Suprapubic skin (tissue), 4 donors: ENCODE measurements around the gene SYNPO. TPM values are rescaled to one million over a fixed set of nuclear protein-coding genes. Genes with fewer than 3 reads are reported as not detected.

Experiments used
- DNase-seq, 2 donors: peaks; one replicate each; pipeline ENCODE4 v3.0.0-alpha.2; 2019; ENCODE audit warnings: low spot score in 2 of 2
- H3K27ac ChIP-seq: fragments of 200-600 bp; sonication (generic); one replicate; pipeline ENCODE4 v1.5.1; 2019
- H3K27me3 ChIP-seq: fragments of 200-600 bp; sonication (generic); one replicate; pipeline ENCODE4 v1.5.1; 2019
- H3K36me3 ChIP-seq: fragments of 200-600 bp; sonication (generic); one replicate; pipeline ENCODE4 v1.5.1; 2019
- H3K4me1 ChIP-seq: fragments of 200-600 bp; sonication (generic); one replicate; pipeline ENCODE4 v1.5.1; 2019
- H3K4me3 ChIP-seq: fragments of 200-600 bp; sonication (generic); one replicate; pipeline ENCODE4 v1.5.1; 2019; ENCODE audit warnings: mild to moderate bottlenecking
- H3K9me3 ChIP-seq: fragments of 200-600 bp; sonication (generic); one replicate; pipeline ENCODE4 v1.5.1; 2019
- EP300 ChIP-seq: sonication (generic); formaldehyde crosslinking; IDR thresholded peaks from one replicate; pipeline ENCODE4 v1.6.1; 2017; ENCODE audit warnings: antibody characterized with exemption
- POLR2A ChIP-seq, 2 donors: fragments of 450-650 bp; IDR thresholded peaks; one replicate each; pipeline ENCODE4 v1.6.1; 2017; ENCODE audit warnings: antibody characterized with exemption in 2 of 2, mild to moderate bottlenecking in 2 of 2, moderate library complexity in 2 of 2
- POLR2AphosphoS5 ChIP-seq, 3 donors: sonication (generic); formaldehyde crosslinking; IDR thresholded peaks; one replicate each; pipeline ENCODE4 v1.6.1; 2017; ENCODE audit warnings: antibody characterized with exemption in 3 of 3
- WGBS: methylation state at CpG from one replicate; pipeline ENCODE4 v1.1.5; 2018; 5-methylcytosine and 5-hydroxymethylcytosine counted together
- total RNA-seq, 4 donors: library from RNA; depleted of rRNA; stranded (reverse); fragments of >200 nt; gene quantifications; one replicate each; pipeline ENCODE4 v1.1.0, GENCODE V29; 2016
- TF ChIP-seq, protein P1 (sequence below), 2 donors: fragments of 200-600 bp in 1 of 2; fragments of 450-650 bp in 1 of 2; sonication (generic) in 1 of 2; IDR thresholded peaks; one replicate each; pipeline ENCODE4 v1.5.1; 2016 to 2019; ENCODE audit warnings: antibody characterized with exemption in 2 of 2, mild to moderate bottlenecking in 1 of 2, moderate library complexity in 1 of 2

Gene SYNPO
- total RNA-seq, 4 donors from 2014 or later: 3.3 to 8.5 (median 5.6) TPM

DNA sequence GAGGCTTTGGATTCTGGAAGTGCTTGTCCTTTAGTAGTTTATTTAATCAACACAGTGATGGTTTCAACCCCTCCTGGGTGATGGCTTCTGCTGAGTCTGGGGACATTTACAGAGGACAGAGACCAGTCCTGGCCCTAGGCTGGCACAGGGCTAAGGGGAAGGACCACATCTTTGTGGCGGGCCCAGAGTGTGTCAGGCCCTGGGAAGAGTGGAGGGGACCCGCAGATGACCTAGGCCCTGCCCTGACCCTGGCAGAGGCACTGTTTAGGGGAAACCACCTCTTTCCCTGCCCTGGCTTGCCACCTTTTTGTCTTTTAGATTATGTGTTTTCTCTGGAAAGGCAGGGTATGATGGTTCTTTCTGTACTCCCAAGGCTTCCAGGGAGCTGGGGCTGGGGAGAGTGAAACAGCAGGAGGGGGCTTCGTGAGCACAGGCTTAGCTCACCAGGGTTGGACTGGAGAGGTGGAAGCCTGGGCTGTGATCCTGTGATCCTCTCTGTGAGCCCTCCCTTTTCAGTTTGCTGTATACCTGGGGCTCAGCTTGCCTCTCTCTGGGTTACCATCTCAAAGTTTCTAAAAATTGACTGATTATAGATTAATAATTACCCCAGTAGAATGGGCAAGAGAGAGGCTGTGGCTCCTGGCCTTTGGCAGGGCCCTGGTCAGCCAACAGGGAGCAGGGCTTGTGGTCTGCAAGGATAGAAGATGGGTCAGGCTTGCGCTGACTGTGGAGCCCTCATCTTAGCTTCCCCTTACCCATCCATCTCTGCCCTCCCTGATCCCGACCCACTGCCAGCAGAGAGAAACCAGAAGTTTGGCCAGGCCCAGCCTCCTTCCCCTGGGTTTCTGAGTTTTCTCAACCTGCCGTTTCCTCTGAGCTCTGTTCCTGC lies 1.7 kb upstream of the SYNPO start:
- peaks cover 85% of the 10 kb centered on the region for H3K4me1 ChIP-seq
- H3K27ac ChIP-seq: peak overlapping the region; percentile 34
- 67% methylated on average over 6 of the region's 6 CpGs for WGBS
- no peak for DNase-seq
- no peak for TF ChIP-seq POLR2AphosphoS5 (IDR thresholded peaks at IDR 0.05)
- TF ChIP-seq, protein P1, sequence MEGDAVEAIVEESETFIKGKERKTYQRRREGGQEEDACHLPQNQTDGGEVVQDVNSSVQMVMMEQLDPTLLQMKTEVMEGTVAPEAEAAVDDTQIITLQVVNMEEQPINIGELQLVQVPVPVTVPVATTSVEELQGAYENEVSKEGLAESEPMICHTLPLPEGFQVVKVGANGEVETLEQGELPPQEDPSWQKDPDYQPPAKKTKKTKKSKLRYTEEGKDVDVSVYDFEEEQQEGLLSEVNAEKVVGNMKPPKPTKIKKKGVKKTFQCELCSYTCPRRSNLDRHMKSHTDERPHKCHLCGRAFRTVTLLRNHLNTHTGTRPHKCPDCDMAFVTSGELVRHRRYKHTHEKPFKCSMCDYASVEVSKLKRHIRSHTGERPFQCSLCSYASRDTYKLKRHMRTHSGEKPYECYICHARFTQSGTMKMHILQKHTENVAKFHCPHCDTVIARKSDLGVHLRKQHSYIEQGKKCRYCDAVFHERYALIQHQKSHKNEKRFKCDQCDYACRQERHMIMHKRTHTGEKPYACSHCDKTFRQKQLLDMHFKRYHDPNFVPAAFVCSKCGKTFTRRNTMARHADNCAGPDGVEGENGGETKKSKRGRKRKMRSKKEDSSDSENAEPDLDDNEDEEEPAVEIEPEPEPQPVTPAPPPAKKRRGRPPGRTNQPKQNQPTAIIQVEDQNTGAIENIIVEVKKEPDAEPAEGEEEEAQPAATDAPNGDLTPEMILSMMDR (IDR thresholded peaks at IDR 0.05): no peak
- TF ChIP-seq EP300: no peak
- no peak for TF ChIP-seq POLR2A (IDR thresholded peaks at IDR 0.05)
- H3K36me3 ChIP-seq: no peaks in the 10 kb centered on the region
- no peaks in the 10 kb centered on the region for H3K9me3 ChIP-seq
- no peaks in the 10 kb centered on the region for H3K27me3 ChIP-seq
- no peak overlapping the region for H3K4me3 ChIP-seq

DNA sequence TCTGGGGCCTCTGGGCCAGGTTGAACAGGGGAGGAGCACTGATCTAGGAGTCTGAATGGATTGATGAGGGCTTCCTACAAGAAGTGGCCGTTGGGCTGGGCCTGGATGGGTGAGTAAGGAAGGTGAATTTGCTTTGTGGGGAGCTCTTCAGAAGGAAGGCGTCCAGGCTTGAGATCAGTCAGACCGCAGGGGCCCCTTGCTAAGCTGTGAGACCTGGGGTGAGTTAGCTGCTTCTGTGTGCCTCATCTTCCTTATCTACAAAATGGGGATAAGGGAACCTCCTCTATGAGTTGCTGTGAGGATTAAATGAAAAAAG lies 1.1 kb upstream of the SYNPO start:
- H3K4me1 ChIP-seq: peaks cover 91% of the 10 kb centered on the region
- 93% methylated on average over 3 of the region's 3 CpGs for WGBS

DNA sequence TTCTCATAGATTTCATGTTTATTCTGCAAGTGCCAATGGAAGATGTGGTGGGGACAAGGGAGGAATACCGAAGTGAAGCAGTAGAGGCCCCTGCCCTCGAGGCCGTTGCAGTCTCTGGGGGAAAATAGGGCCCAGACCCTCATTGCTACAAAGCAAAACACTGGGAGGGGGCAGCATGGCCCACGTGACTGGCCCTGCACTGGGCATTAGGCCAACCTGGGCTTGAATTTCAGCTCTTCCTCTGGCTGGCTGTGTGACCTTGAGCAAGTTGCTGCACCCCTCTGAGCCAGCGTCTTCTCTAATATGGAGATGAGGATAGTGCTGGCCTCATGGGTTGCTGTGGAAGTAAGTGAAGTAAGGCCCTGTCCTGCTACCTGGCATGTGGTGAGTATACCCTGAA lies 709 bp upstream of the SYNPO start:
- Histone ChIP-seq H3K4me1 (peaks cover 95% of the 10 kb centered on the region), H3K9me3 (no peaks in the 10 kb centered on the region), H3K36me3 (no peaks in the 10 kb centered on the region), H3K27me3 (no peaks in the 10 kb centered on the region), H3K27ac (no peak overlapping the region), H3K4me3 (no peak overlapping the region)
- no peak for DNase-seq
- no peak for TF ChIP-seq POLR2A (IDR thresholded peaks at IDR 0.05)
- TF ChIP-seq POLR2AphosphoS5 (IDR thresholded peaks at IDR 0.05): no peak
- WGBS: 52% methylated on average over 5 of the region's 5 CpGs

More for the DNA sequence above, 1.1 kb upstream of the SYNPO start:
- TF ChIP-seq, protein P1 (IDR thresholded peaks at IDR 0.05): no peak
- TF ChIP-seq EP300 (no peak), POLR2A (IDR thresholded peaks at IDR 0.05) (no peak), POLR2AphosphoS5 (IDR thresholded peaks at IDR 0.05) (no peak)
- DNase-seq: no peak
- Histone ChIP-seq H3K27me3 (no peaks in the 10 kb centered on the region), H3K27ac (no peak overlapping the region), H3K36me3 (no peaks in the 10 kb centered on the region), H3K4me3 (no peak overlapping the region), H3K9me3 (no peaks in the 10 kb centered on the region)

DNA sequence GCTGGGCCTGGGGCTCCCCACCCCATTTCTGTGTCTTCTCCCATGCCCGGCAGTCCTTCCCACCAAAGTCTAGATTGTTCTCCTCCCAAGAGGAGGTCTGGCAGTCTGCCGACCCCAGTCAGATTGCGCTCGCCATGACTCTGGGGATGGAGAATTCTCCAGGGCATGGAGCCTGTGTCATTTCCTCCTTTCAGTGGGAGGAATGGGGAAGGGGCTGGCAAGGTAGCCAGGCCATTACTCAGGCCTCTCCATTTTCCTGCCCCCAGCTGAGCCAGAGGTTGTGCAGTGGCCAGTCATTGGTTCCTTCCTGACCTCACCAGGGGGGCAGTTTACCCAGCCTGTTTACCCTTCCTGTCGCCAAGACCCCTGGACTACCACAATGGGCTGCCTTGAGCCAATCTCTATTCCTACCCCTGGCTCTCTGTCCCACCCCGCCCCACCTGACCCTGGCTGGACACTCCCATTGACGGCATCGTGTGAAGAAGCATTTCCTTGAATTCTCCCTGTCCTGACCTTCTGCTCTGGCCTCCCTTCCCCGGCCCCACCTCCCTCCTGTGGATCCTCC lies 628 bp downstream of the SYNPO start:
- DNase-seq: no peak
- Histone ChIP-seq H3K4me1 (peaks cover 94% of the 10 kb centered on the region), H3K27me3 (no peaks in the 10 kb centered on the region), H3K27ac (peak overlapping the region; percentile 82), H3K4me3 (peak overlapping the region; percentile 18), H3K36me3 (no peaks in the 10 kb centered on the region), H3K9me3 (no peaks in the 10 kb centered on the region)
- TF ChIP-seq, protein P1 (IDR thresholded peaks at IDR 0.05): no peak
- TF ChIP-seq POLR2AphosphoS5 (IDR thresholded peaks at IDR 0.05) (no peak), EP300 (no peak), POLR2A (IDR thresholded peaks at IDR 0.05) (no peak)
- WGBS: 62% methylated on average over 8 of the region's 9 CpGs

DNA sequence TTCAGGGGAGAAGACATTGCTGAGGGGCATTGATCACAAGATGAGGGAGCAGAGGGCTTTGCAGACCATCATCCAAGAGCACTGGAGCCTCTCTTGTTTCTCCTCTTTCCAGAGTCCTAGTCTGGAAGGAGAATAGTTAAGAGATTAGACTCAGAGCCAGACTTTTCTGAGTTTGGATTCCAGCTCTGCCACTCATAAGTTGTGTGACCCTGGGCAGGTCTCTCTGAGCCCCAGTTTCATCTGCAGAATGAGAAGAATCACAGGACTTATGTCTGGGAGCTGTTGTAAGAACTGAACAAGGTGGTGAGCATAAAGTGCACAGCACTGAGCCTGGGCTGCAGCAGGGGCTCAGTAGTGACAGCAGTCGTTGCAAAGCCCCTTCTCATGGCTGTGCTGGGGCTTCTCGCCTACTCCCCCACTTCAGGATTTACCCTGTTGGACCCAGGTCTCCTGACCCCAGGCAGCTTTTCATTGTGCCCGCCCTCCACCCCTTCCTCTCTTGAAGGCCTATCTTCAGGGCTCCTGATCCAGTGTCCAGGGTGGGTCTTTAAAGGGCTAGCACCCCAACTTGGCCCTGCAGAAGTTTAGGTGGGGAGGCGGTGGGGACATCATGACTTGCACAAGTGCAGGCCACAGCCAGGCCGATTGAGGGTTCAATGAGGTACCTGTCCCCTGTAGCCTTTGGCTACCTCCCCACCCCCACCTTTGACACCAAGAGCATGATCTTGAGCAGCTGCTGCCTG lies 1.5 kb downstream of the SYNPO start:
- Histone ChIP-seq H3K4me3 (peak overlapping the region; percentile 18), H3K4me1 (peaks cover 85% of the 10 kb centered on the region), H3K9me3 (no peaks in the 10 kb centered on the region), H3K27ac (peak overlapping the region; percentile 82), H3K36me3 (no peaks in the 10 kb centered on the region), H3K27me3 (no peaks in the 10 kb centered on the region)
- WGBS: 80% methylated on average over 4 of the region's 5 CpGs
- TF ChIP-seq, protein P1 (IDR thresholded peaks at IDR 0.05): no peak
- no peak for TF ChIP-seq POLR2AphosphoS5 (IDR thresholded peaks at IDR 0.05)
- TF ChIP-seq POLR2A (IDR thresholded peaks at IDR 0.05): no peak
- no peak for TF ChIP-seq EP300
- no peak for DNase-seq
